DMS53 treated with DMSO at 0.1 percent for 48 hours (cell line): ENCODE measurements around the gene MADD.

Source experiments
- DNase-seq: peaks from one replicate; lab custom pipeline; 2025; ENCODE audit not compliant: unreplicated experiment; lab: John Stamatoyannopoulos, UW

Gene MADD

GRCh38 chr11:47269829-47270305, at the start of gene MADD:
Gene MADD, plus strand, starts transcription at chr11:47270133.
- peak; percentile 60 for DNase-seq

GRCh38 chr11:47220401-47220821, 49.5 kb upstream of the MADD start:
- DNase-seq, result no peak

GRCh38 chr11:47222696-47223095, 47.2 kb upstream of the MADD start:
- DNase-seq, result no peak

GRCh38 chr11:47225552-47226400, 44.2 kb upstream of the MADD start:
- DNase-seq, result no peak

GRCh38 chr11:47229161-47229560, 40.8 kb upstream of the MADD start:
- no peak for DNase-seq

GRCh38 chr11:47233051-47233450, 36.9 kb upstream of the MADD start:
- no peak for DNase-seq

- DNase-seq, result peak; percentile 30
Measured at GRCh38 chr11:47233989-47234668, 35.8 kb upstream of the MADD start.

- peak; percentile 30 for DNase-seq
Measured at GRCh38 chr11:47234669-47235100, 35.2 kb upstream of the MADD start.

GRCh38 chr11:47235163-47235562, 34.8 kb upstream of the MADD start:
- no peak for DNase-seq

- DNase-seq, result peak; percentile 29
Measured at GRCh38 chr11:47236482-47236881, 33.5 kb upstream of the MADD start.

GRCh38 chr11:47239852-47240251, 30.1 kb upstream of the MADD start:
- DNase-seq, result no peak

GRCh38 chr11:47241841-47242301, 28.1 kb upstream of the MADD start:
- no peak for DNase-seq

- DNase-seq, result no peak
Measured at GRCh38 chr11:47242596-47243192, 27.2 kb upstream of the MADD start.

GRCh38 chr11:47243454-47243853, 26.5 kb upstream of the MADD start:
- DNase-seq, result peak; percentile 51

GRCh38 chr11:47244448-47245350, 25.2 kb upstream of the MADD start:
- no peak for DNase-seq

- no peak for DNase-seq
Measured at GRCh38 chr11:47245611-47246357, 24.1 kb upstream of the MADD start.

GRCh38 chr11:47247502-47247901, 22.4 kb upstream of the MADD start:
- no peak for DNase-seq

GRCh38 chr11:47248304-47248663, 21.6 kb upstream of the MADD start:
- DNase-seq, result no peak

- peak; percentile 56 for DNase-seq
Measured at GRCh38 chr11:47248664-47249377, 21.1 kb upstream of the MADD start, which contains the start of gene ACP2. Gene ACP2, minus strand, starts transcription at chr11:47248814. Its CDS starts 25 bp downstream, at chr11:47248789.
